Prostate gland (tissue), 2 donors: ENCODE results near the gene PRF1. TPM values are rescaled to one million over a fixed set of nuclear protein-coding genes. Genes with fewer than 3 reads are reported as not detected.
A peak's percentile ranks its signal among the peaks of the same experiment; 100 is the strongest.

ENCODE experiments used
- DNase-seq: peaks from one replicate; pipeline ENCODE4 v3.0.0-alpha.2; 2019; ENCODE audit warnings: low spot score
- H3K27ac ChIP-seq, 2 donors: fragments of 200-600 bp; sonication (generic); 2 replicates each; pipeline ENCODE4 v1.5.1; 2017 to 2019
- H3K27me3 ChIP-seq: fragments of 200-600 bp; sonication (generic); replicated peaks from 2 replicates; pipeline ENCODE4 v1.5.1; 2019; ENCODE audit not compliant: insufficient read depth
- H3K36me3 ChIP-seq, 2 donors: fragments of 200-600 bp; sonication (generic); 1 replicate in 1 of 2; 2 replicates in 1 of 2; pipeline versions ENCODE4 v1.5.1 to v1.8.1; 2017 to 2019
- H3K4me1 ChIP-seq: fragments of 200-600 bp; sonication (generic); replicated peaks from 2 replicates; pipeline ENCODE4 v1.5.1; 2019
- H3K4me3 ChIP-seq, 2 donors: fragments of 200-600 bp; sonication (generic); 2 replicates each; pipeline ENCODE4 v1.5.1; 2017 to 2019
- H3K9me3 ChIP-seq: fragments of 200-600 bp; sonication (generic); 2 replicates; pipeline ENCODE4 v1.5.1; 2017
- POLR2A ChIP-seq: fragments of 450-650 bp; IDR thresholded peaks from one replicate; pipeline ENCODE4 v1.6.1; 2016; ENCODE audit warnings: antibody characterized with exemption, mild to moderate bottlenecking
- POLR2AphosphoS5 ChIP-seq: sonication (generic); formaldehyde crosslinking; IDR thresholded peaks from one replicate; pipeline ENCODE4 v1.6.1; 2017; ENCODE audit warnings: antibody characterized with exemption
- WGBS: methylation state at CpG from one replicate; pipeline ENCODE4 v1.1.5; 2018; 5-methylcytosine and 5-hydroxymethylcytosine counted together
- intact Hi-C: fragments of 100-400 bp; cut with DNase I; formaldehyde crosslinking; loops from one replicate; pipeline ENCODE4 v1.14.2; 2022
- total RNA-seq, 2 donors: library from RNA; depleted of rRNA; stranded (reverse); fragments of >200 nt; gene quantifications; one replicate each; pipeline ENCODE4 v1.1.0, GENCODE V29; 2016
- TF ChIP-seq, protein P1 (sequence below), 4 experiments: fragments of 200-600 bp in 2 of 4; fragments of 450-650 bp in 2 of 4; sonication (generic) in 2 of 4; IDR thresholded peaks; 1 replicate in 3 of 4; 2 replicates in 1 of 4; pipeline ENCODE4 v1.5.1; 2016 to 2019; ENCODE audit warnings: antibody characterized with exemption in 4 of 4, mild to moderate bottlenecking in 2 of 4, moderate library complexity in 2 of 4

Gene PRF1
- total RNA-seq, 2 donors from 2014 or later = 0.32 to 2.3 TPM

DNA sequence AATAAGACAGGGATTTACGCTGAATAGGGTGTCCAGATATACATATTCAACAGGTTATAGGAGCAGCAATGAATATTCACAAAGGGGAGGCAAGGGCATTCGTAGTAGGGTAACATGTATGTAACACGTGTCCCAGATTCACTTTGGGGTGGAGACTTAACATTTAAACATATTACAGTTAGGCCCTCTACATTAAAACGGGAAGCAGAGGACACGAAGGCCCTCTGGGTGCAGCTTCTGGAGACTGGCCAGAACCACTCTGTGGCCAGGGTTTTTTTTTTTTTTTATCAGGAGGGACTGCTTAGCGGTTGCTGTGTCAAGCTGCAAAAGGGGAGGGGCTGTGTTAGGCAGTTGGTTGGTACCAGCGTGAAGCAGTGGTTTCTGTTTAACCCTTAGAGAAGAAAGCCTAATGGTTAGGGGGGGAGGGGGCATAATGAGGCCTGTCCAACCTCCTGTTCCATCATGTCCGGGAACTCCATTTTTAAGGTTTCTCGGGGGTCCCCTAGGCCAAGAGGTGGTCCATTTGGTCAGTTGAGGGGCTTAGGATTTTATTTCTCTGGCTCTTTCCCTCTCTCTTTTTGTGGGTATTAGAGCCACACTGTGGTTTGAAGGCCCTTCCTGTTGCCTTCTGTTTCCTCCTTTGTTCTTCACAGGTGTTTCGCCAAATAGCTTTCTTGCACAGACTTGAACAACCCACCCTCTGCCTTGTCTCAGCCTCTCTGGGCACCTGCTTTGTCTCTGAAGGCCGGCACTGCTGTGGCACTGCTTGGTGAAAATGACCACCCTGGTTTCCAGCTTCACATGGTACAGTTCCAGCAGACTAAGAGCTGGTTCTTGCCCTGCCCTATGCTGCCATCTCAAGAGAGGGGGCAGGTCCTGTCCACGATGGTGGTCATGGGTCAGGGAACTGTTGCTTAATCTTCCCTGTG lies 26.4 kb downstream of the PRF1 start:
- H3K4me1 ChIP-seq = no peaks in the 10 kb centered on the region
- no peaks in the 10 kb centered on the region for H3K9me3 ChIP-seq
- 26% methylated on average over 12 of the region's 12 CpGs for whole genome bisulfite sequencing
- TF ChIP-seq POLR2AphosphoS5 = peak; percentile 8
- TF ChIP-seq, protein P1, sequence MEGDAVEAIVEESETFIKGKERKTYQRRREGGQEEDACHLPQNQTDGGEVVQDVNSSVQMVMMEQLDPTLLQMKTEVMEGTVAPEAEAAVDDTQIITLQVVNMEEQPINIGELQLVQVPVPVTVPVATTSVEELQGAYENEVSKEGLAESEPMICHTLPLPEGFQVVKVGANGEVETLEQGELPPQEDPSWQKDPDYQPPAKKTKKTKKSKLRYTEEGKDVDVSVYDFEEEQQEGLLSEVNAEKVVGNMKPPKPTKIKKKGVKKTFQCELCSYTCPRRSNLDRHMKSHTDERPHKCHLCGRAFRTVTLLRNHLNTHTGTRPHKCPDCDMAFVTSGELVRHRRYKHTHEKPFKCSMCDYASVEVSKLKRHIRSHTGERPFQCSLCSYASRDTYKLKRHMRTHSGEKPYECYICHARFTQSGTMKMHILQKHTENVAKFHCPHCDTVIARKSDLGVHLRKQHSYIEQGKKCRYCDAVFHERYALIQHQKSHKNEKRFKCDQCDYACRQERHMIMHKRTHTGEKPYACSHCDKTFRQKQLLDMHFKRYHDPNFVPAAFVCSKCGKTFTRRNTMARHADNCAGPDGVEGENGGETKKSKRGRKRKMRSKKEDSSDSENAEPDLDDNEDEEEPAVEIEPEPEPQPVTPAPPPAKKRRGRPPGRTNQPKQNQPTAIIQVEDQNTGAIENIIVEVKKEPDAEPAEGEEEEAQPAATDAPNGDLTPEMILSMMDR (IDR thresholded peaks at IDR 0.05) = no peak
- peak; percentile 23 for DNase-seq
- H3K4me3 ChIP-seq = no peak overlapping the region
- no peaks in the 10 kb centered on the region for H3K27me3 ChIP-seq
- no peaks in the 10 kb centered on the region for H3K36me3 ChIP-seq
- intact Hi-C loops = no loop called here
- H3K27ac ChIP-seq = no peak overlapping the region

DNA sequence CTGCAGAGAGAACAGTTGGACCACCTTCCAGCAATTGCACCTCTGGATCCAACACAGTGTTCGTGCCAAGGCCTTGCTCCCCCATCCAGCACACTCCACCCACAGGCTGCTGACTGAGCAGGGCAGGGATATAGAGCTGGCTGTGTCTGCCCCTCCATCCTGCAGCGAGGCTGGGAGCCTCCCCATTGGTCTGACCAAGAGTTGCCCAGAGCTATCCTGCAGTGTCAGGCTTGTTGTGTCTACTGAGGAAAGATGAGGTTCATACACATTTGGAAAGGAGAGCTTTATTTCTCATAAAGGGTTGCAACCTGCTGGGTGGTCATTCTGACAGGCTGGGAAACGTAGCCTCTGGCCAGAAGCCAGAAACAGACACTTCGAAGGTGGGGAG lies 27.1 kb downstream of the PRF1 start:
- Histone ChIP-seq H3K4me3 (no peak overlapping the region), H3K4me1 (no peaks in the 10 kb centered on the region), H3K9me3 (no peaks in the 10 kb centered on the region), H3K27ac (no peak overlapping the region), H3K27me3 (no peaks in the 10 kb centered on the region), H3K36me3 (no peaks in the 10 kb centered on the region)
- intact Hi-C loops = no loop called here
- WGBS = 32% methylated on average over 4 of the region's 4 CpGs
- DNase-seq = no peak
- TF ChIP-seq POLR2A (no peak), POLR2AphosphoS5 (no peak)
- TF ChIP-seq, protein P1 (IDR thresholded peaks at IDR 0.05) = no peak

DNA sequence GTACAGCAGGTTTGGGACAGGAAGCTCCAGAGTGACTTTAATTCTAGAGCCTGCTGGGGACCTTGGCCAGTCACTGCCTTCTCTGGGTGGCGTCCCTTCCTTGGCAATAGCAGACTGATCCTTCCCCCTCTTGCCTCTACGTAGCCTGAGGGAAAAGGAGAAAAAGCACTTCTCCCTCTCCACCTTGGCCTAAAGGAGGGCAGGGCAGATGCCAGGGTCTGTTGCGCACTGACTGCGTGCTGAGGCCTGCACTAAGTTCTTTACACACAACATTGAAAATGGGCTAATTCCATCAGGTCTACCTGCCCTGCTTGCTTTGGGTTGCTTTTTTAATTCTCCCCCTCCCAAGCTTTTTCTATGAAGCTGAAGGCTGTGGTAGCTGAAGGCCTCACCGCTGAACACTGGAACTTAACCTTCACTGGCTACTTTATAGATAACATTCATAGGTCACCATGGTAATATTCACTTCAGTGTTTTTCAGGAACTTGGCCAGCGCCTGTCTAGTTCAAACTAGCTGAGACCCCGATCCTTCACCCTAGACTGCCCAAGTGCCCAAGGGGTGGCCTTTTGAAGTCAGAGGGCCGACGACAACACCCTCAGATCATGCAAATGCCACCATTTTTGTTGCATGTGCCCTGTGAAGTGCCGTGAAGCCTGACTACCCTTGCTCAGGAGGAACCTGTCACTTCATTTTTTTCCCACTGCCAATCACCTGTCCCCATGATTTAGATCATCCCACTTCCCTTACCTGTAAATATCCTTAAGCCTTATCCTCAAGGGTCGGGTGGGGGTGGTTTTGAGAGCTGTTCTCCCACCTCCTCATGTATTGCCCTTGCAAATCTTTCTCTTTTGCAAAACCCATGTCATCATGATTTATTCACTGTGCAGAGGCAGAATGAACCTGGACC lies 28.7 kb downstream of the PRF1 start:
- H3K27ac ChIP-seq = no peak overlapping the region
- 87% methylated on average over 11 of the region's 11 CpGs for WGBS
- H3K27me3 ChIP-seq = no peaks in the 10 kb centered on the region
- H3K36me3 ChIP-seq = no peaks in the 10 kb centered on the region
- no peak for DNase-seq
- intact Hi-C loops = no loop called here
- no peaks in the 10 kb centered on the region for H3K9me3 ChIP-seq
- H3K4me3 ChIP-seq = no peak overlapping the region
- no peaks in the 10 kb centered on the region for H3K4me1 ChIP-seq
- no peak for TF ChIP-seq POLR2AphosphoS5
- TF ChIP-seq, protein P1 (IDR thresholded peaks at IDR 0.05) = no peak
- TF ChIP-seq POLR2A = no peak

DNA sequence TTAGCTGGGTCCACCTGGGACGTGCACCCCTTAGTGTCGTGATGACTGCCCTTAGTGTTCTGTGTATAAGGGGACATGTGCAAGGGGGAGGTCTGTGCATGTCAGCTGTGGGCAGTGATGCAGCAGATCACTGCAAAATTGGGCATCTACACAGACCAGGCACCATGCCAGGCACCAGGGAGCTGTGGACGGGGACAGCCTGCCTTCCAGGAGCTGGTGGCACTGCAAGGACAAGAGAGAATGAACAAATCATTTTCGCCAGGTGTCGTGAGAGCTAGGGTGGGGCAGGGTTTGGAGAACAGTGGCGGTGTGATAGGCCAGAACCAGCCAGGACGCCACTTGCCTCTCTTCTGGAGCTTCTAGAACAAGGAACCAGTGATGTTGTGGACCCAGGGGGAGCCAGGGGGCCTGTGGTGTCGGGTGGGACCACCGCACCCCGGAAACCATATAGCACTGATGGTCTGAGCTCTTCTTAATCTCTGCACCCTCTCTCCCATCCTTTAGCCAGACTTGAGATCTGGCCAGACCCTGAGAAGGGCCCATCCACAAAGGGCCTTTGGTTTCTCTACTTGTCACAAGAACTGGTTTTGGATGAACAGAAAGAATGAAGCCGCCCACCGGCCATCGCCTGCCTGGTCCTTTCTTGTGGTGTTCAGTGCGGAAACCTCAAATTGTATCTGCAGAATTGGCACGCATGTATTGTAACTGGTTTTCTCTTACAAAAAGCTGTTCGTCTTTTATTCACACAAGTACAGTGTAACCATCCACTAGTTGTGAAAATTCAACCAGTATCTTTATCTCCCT lies 30.7 kb downstream of the PRF1 start:
- intact Hi-C loops = no loop called here
- no peaks in the 10 kb centered on the region for H3K9me3 ChIP-seq
- H3K27ac ChIP-seq = no peak overlapping the region
- 83% methylated on average over 16 of the region's 16 CpGs for WGBS
- H3K4me3 ChIP-seq = no peak overlapping the region
- H3K27me3 ChIP-seq = no peaks in the 10 kb centered on the region
- H3K4me1 ChIP-seq = no peaks in the 10 kb centered on the region
- no peak for DNase-seq
- no peaks in the 10 kb centered on the region for H3K36me3 ChIP-seq
- TF ChIP-seq, protein P1 (IDR thresholded peaks at IDR 0.05) = no peak
- TF ChIP-seq POLR2A (no peak), POLR2AphosphoS5 (no peak)
